HEK293 (cell line): Measurements from ENCODE around the gene GLIS1.

Source experiments
- GLI2 ChIP-seq: fragments of 450-650 bp; formaldehyde crosslinking; IDR thresholded peaks from 2 replicates; pipeline ENCODE4; 2017; ENCODE audit warnings: missing biosample characterization, missing genetic modification characterization, low read depth, borderline replicate concordance
- MEIS1 ChIP-seq: sonication (generic); formaldehyde crosslinking; IDR thresholded peaks from 2 replicates; pipeline ENCODE4 v1.8.1; 2022; ENCODE audit warnings: missing genetic modification reagents, mild to moderate bottlenecking, borderline replicate concordance
- SETDB1 ChIP-seq: IDR thresholded peaks from one replicate; pipeline ENCODE4 v1.6.1; 2017; ENCODE audit warnings: mild to moderate bottlenecking, low read length, moderate library complexity, mixed read lengths; ENCODE audit not compliant: insufficient read length
- ZBTB20 ChIP-seq: fragments of 450-650 bp; formaldehyde crosslinking; IDR thresholded peaks from 2 replicates; pipeline ENCODE4 v1.5.1; 2016; ENCODE audit warnings: missing biosample characterization, missing genetic modification characterization
- ZNF133 ChIP-seq: fragments of 450-650 bp; formaldehyde crosslinking; IDR thresholded peaks from 2 replicates; pipeline ENCODE4 v1.5.1; 2016; ENCODE audit warnings: missing biosample characterization, missing genetic modification characterization
- ZNF138 ChIP-seq: fragments of 450-650 bp; formaldehyde crosslinking; IDR thresholded peaks from 2 replicates; pipeline ENCODE4 v1.5.1; 2016; ENCODE audit warnings: missing biosample characterization, missing genetic modification characterization, borderline replicate concordance
- ZNF16 ChIP-seq: fragments of 450-650 bp; formaldehyde crosslinking; IDR thresholded peaks from 2 replicates; pipeline ENCODE4 v1.5.1; 2016; ENCODE audit warnings: low read depth, missing biosample characterization, missing genetic modification characterization
- ZNF19 ChIP-seq: fragments of 450-650 bp; formaldehyde crosslinking; IDR thresholded peaks from 2 replicates; pipeline ENCODE4; 2016; ENCODE audit warnings: missing biosample characterization, missing genetic modification characterization, low read depth
- ZNF214 ChIP-seq: fragments of 450-650 bp; formaldehyde crosslinking; IDR thresholded peaks from 2 replicates; pipeline ENCODE4 v1.5.1; 2017; ENCODE audit warnings: missing biosample characterization, mild to moderate bottlenecking, missing genetic modification characterization, borderline replicate concordance
- ZNF366 ChIP-seq: fragments of 450-650 bp; formaldehyde crosslinking; conservative IDR thresholded peaks from 2 replicates; pipeline ENCODE4 v1.5.1; 2016; ENCODE audit warnings: missing biosample characterization, missing genetic modification characterization
- ZNF391 ChIP-seq: fragments of 450-650 bp; formaldehyde crosslinking; IDR thresholded peaks from 2 replicates; pipeline ENCODE4 v1.5.1; 2016; ENCODE audit warnings: low read depth, missing biosample characterization, missing genetic modification characterization, borderline replicate concordance
- ZNF416 ChIP-seq: fragments of 450-650 bp; formaldehyde crosslinking; IDR thresholded peaks from 2 replicates; pipeline ENCODE4 v1.5.1; 2016; ENCODE audit warnings: missing biosample characterization, missing genetic modification characterization
- ZNF423 ChIP-seq: fragments of 450-650 bp; formaldehyde crosslinking; IDR thresholded peaks from 2 replicates; pipeline ENCODE4 v1.5.1; 2016; ENCODE audit warnings: missing biosample characterization, missing genetic modification characterization
- ZNF48 ChIP-seq: fragments of 450-650 bp; formaldehyde crosslinking; IDR thresholded peaks from 2 replicates; pipeline ENCODE4 v1.5.1; 2016; ENCODE audit warnings: missing biosample characterization, missing genetic modification characterization
- ZNF548 ChIP-seq: fragments of 450-650 bp; formaldehyde crosslinking; IDR thresholded peaks from 2 replicates; pipeline ENCODE4 v1.5.1; 2016; ENCODE audit warnings: missing biosample characterization, missing genetic modification characterization
- ZNF623 ChIP-seq: fragments of 450-650 bp; formaldehyde crosslinking; IDR thresholded peaks from 2 replicates; pipeline ENCODE4 v1.5.1; 2016; ENCODE audit warnings: missing biosample characterization, missing genetic modification characterization
- ZNF624 ChIP-seq: fragments of 450-650 bp; formaldehyde crosslinking; IDR thresholded peaks from 2 replicates; pipeline ENCODE4 v1.5.1; 2017; ENCODE audit warnings: missing biosample characterization, missing genetic modification characterization
- ZNF660 ChIP-seq: fragments of 450-650 bp; IDR thresholded peaks from 2 replicates; pipeline ENCODE4 v1.5.1; 2018; ENCODE audit warnings: missing biosample characterization, mild to moderate bottlenecking, missing genetic modification characterization
- ZNF670 ChIP-seq: fragments of 450-650 bp; formaldehyde crosslinking; IDR thresholded peaks from 2 replicates; pipeline ENCODE4 v1.5.1; 2016; ENCODE audit warnings: missing biosample characterization, missing genetic modification characterization, low read depth
- ZNF777 ChIP-seq: fragments of 450-650 bp; formaldehyde crosslinking; IDR thresholded peaks from 2 replicates; pipeline ENCODE4 v1.5.1; 2017; ENCODE audit warnings: missing biosample characterization, missing genetic modification characterization, borderline replicate concordance
- ZSCAN16 ChIP-seq: fragments of 450-650 bp; formaldehyde crosslinking; IDR thresholded peaks from 2 replicates; pipeline ENCODE4 v1.5.1; 2016; ENCODE audit warnings: missing biosample characterization, missing genetic modification characterization
- ZSCAN23 ChIP-seq: fragments of 450-650 bp; formaldehyde crosslinking; IDR thresholded peaks from 2 replicates; pipeline ENCODE4 v1.5.1; 2016; ENCODE audit warnings: missing biosample characterization, missing genetic modification characterization
- TF ChIP-seq, protein P1 (sequence below): fragments of 450-650 bp; formaldehyde crosslinking; IDR thresholded peaks from 2 replicates; pipeline ENCODE4 v1.5.1; 2016; ENCODE audit warnings: missing biosample characterization, missing genetic modification characterization
- TF ChIP-seq, protein P2 (sequence below): fragments of 450-650 bp; formaldehyde crosslinking; IDR thresholded peaks from 2 replicates; pipeline ENCODE4 v1.5.1; 2016; ENCODE audit warnings: missing biosample characterization, missing genetic modification characterization
- TF ChIP-seq, protein P3 (sequence below): fragments of 450-650 bp; formaldehyde crosslinking; IDR thresholded peaks from 2 replicates; pipeline ENCODE4 v1.5.1; 2016; ENCODE audit warnings: missing biosample characterization, missing genetic modification characterization
- TF ChIP-seq, protein P4 (sequence below): fragments of 450-650 bp; formaldehyde crosslinking; IDR thresholded peaks from 2 replicates; pipeline ENCODE4 v1.5.1; 2016; ENCODE audit warnings: missing biosample characterization, missing genetic modification characterization, borderline replicate concordance
- TF ChIP-seq, protein P5 (sequence below): fragments of 450-650 bp; formaldehyde crosslinking; IDR thresholded peaks from 2 replicates; pipeline ENCODE4 v1.5.1; 2016; ENCODE audit warnings: missing biosample characterization, missing genetic modification characterization
- TF ChIP-seq, protein P6 (sequence below): fragments of 450-650 bp; formaldehyde crosslinking; IDR thresholded peaks from 2 replicates; pipeline ENCODE4 v1.5.1; 2017; ENCODE audit warnings: missing biosample characterization, missing genetic modification characterization
- TF ChIP-seq, protein P7 (sequence below): fragments of 450-650 bp; formaldehyde crosslinking; IDR thresholded peaks from 2 replicates; pipeline ENCODE4 v1.5.1; 2016; ENCODE audit warnings: missing biosample characterization, missing genetic modification characterization

The GLIS1 gene

DNA sequence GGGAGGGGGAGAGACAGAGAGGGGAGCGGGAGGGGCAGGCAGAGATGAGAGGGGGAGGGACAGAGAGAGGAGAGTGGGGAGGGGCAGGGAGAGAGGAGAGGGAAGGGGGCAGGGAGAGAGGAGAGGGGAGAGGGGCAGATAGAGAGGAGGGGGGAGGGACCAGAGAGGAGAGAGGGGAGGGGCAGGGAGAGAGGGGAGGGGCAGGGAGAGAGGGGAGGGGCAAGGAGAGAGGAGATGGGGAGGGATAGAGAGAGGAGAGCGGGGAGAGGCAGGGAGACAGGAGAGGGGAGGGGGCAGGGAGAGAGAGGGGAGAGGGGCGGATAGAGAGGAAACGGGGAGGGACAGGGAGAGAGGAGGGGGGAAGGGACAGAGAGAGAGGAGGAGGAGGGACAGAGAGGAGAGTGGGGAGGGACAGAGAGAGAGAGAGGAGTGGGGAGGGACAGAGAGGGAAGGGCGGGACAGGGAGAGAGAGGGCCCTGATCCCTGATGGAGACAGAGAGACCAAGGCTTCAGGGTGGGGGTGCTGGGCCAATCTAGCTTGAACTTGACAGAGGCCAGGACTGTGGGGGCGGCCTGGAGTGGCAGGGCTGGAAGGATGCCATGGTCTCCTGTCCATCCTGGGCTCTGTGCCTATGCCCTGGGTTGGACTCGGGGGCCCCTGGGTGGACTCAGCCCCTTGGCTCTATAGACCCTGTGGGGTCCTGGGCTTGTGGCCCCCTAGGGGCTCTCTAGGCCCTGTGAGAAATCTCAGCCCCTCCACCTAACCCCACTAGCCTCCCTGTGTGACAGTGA, 236.1 kb downstream of the GLIS1 start (continued):
- TF ChIP-seq ZNF660 (tag by site-specific recombination) (no peak), ZNF366 (peak; percentile 54; the same call in 1 of the 2 replicates), ZNF214 (no peak), GLI2 (tag by site-specific recombination) (no peak), ZNF19 (tag by site-specific recombination) (no peak), ZNF623 (tag by site-specific recombination) (no peak), ZNF133 (no peak), ZNF138 (tag by site-specific recombination) (no peak), ZSCAN23 (tag by site-specific recombination) (0 out of 2 replicates have a peak, but pooled peaks have one; percentile 47), ZNF423 (tag by site-specific recombination) (no peak), ZSCAN16 (tag by site-specific recombination) (no peak), MEIS1 (no peak), ZNF777 (tag by site-specific recombination) (no peak), ZNF48 (tag by site-specific recombination) (no peak), ZBTB20 (tag by site-specific recombination) (no peak), ZNF16 (tag by site-specific recombination) (no peak), ZNF670 (no peak), ZNF416 (tag by site-specific recombination) (no peak), ZNF624 (tag by site-specific recombination) (no peak), ZNF391 (no peak), ZNF548 (tag by site-specific recombination) (no peak), SETDB1 (no peak)
- TF ChIP-seq, protein P1, sequence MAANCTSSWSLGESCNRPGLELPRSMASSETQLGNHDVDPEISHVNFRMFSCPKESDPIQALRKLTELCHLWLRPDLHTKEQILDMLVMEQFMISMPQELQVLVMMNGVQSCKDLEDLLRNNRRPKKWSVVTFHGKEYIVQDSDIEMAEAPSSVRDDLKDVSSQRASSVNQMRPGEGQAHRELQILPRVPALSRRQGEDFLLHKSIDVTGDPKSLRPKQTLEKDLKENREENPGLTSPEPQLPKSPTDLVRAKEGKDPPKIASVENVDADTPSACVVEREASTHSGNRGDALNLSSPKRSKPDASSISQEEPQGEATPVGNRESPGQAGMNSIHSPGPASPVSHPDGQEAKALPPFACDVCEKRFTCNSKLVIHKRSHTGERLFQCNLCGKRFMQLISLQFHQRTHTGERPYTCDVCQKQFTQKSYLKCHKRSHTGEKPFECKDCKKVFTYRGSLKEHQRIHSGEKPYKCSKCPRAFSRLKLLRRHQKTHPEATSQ, result peak; percentile 72; the same call in 1 of the 2 replicates
- TF ChIP-seq, protein P2, sequence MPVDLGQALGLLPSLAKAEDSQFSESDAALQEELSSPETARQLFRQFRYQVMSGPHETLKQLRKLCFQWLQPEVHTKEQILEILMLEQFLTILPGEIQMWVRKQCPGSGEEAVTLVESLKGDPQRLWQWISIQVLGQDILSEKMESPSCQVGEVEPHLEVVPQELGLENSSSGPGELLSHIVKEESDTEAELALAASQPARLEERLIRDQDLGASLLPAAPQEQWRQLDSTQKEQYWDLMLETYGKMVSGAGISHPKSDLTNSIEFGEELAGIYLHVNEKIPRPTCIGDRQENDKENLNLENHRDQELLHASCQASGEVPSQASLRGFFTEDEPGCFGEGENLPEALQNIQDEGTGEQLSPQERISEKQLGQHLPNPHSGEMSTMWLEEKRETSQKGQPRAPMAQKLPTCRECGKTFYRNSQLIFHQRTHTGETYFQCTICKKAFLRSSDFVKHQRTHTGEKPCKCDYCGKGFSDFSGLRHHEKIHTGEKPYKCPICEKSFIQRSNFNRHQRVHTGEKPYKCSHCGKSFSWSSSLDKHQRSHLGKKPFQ, result no peak
- TF ChIP-seq, protein P3, sequence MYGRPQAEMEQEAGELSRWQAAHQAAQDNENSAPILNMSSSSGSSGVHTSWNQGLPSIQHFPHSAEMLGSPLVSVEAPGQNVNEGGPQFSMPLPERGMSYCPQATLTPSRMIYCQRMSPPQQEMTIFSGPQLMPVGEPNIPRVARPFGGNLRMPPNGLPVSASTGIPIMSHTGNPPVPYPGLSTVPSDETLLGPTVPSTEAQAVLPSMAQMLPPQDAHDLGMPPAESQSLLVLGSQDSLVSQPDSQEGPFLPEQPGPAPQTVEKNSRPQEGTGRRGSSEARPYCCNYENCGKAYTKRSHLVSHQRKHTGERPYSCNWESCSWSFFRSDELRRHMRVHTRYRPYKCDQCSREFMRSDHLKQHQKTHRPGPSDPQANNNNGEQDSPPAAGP (tag by site-specific recombination), result peak; percentile 96
- TF ChIP-seq, protein P4, sequence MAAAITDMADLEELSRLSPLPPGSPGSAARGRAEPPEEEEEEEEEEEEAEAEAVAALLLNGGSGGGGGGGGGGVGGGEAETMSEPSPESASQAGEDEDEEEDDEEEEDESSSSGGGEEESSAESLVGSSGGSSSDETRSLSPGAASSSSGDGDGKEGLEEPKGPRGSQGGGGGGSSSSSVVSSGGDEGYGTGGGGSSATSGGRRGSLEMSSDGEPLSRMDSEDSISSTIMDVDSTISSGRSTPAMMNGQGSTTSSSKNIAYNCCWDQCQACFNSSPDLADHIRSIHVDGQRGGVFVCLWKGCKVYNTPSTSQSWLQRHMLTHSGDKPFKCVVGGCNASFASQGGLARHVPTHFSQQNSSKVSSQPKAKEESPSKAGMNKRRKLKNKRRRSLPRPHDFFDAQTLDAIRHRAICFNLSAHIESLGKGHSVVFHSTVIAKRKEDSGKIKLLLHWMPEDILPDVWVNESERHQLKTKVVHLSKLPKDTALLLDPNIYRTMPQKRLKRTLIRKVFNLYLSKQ (tag by site-specific recombination), result no peak
- TF ChIP-seq, protein P5, sequence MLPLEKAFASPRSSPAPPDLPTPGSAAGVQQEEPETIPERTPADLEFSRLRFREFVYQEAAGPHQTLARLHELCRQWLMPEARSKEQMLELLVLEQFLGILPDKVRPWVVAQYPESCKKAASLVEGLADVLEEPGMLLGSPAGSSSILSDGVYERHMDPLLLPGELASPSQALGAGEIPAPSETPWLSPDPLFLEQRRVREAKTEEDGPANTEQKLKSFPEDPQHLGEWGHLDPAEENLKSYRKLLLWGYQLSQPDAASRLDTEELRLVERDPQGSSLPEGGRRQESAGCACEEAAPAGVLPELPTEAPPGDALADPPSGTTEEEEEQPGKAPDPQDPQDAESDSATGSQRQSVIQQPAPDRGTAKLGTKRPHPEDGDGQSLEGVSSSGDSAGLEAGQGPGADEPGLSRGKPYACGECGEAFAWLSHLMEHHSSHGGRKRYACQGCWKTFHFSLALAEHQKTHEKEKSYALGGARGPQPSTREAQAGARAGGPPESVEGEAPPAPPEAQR (tag by site-specific recombination), result no peak
- TF ChIP-seq, protein P6, sequence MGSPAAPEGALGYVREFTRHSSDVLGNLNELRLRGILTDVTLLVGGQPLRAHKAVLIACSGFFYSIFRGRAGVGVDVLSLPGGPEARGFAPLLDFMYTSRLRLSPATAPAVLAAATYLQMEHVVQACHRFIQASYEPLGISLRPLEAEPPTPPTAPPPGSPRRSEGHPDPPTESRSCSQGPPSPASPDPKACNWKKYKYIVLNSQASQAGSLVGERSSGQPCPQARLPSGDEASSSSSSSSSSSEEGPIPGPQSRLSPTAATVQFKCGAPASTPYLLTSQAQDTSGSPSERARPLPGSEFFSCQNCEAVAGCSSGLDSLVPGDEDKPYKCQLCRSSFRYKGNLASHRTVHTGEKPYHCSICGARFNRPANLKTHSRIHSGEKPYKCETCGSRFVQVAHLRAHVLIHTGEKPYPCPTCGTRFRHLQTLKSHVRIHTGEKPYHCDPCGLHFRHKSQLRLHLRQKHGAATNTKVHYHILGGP (tag by site-specific recombination), result no peak
- TF ChIP-seq, protein P7, sequence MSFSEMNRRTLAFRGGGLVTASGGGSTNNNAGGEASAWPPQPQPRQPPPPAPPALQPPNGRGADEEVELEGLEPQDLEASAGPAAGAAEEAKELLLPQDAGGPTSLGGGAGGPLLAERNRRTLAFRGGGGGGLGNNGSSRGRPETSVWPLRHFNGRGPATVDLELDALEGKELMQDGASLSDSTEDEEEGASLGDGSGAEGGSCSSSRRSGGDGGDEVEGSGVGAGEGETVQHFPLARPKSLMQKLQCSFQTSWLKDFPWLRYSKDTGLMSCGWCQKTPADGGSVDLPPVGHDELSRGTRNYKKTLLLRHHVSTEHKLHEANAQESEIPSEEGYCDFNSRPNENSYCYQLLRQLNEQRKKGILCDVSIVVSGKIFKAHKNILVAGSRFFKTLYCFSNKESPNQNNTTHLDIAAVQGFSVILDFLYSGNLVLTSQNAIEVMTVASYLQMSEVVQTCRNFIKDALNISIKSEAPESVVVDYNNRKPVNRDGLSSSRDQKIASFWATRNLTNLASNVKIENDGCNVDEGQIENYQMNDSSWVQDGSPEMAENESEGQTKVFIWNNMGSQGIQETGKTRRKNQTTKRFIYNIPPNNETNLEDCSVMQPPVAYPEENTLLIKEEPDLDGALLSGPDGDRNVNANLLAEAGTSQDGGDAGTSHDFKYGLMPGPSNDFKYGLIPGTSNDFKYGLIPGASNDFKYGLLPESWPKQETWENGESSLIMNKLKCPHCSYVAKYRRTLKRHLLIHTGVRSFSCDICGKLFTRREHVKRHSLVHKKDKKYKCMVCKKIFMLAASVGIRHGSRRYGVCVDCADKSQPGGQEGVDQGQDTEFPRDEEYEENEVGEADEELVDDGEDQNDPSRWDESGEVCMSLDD, result no peak
